IMR-90 (cell line): ENCODE measurements around the gene TBCD.

ENCODE experiments used
- CHD1 ChIP-seq: IDR thresholded peaks from 2 replicates; pipeline ENCODE4 v1.6.1; 2012; ENCODE audit warnings: low read depth, low read length, improper control_type of control experiment
- FOS ChIP-seq: fragments of 150-350 bp; IDR thresholded peaks from 2 replicates; pipeline ENCODE4 v1.6.1; 2016; ENCODE audit warnings: low read depth, low read length
- MAFK ChIP-seq: IDR thresholded peaks from 2 replicates; pipeline ENCODE4 v1.6.1; 2012; ENCODE audit warnings: low read depth, low read length, improper control_type of control experiment
- MXI1 ChIP-seq: IDR thresholded peaks from 2 replicates; pipeline ENCODE4 v1.6.1; 2012; ENCODE audit warnings: low read depth, mild to moderate bottlenecking, low read length, moderate library complexity, borderline replicate concordance
- POLR2A ChIP-seq: IDR thresholded peaks from 2 replicates; pipeline ENCODE4 v1.6.1; 2012; ENCODE audit warnings: mild to moderate bottlenecking, low read depth, low read length
- RAD21 ChIP-seq: IDR thresholded peaks from 2 replicates; pipeline ENCODE4 v1.6.1; 2012; ENCODE audit warnings: low read length, improper control_type of control experiment
- RCOR1 ChIP-seq: IDR thresholded peaks from 2 replicates; pipeline ENCODE4 v1.6.1; 2012; ENCODE audit warnings: mild to moderate bottlenecking, low read length, improper control_type of control experiment; ENCODE audit not compliant: insufficient replicate concordance
- RFX5 ChIP-seq: IDR thresholded peaks from 2 replicates; pipeline ENCODE4 v1.8.0; 2012; ENCODE audit warnings: low read depth, mild to moderate bottlenecking, low read length, moderate library complexity
- SMC3 ChIP-seq: fragments of 150-350 bp; IDR thresholded peaks from 2 replicates; pipeline ENCODE4 v1.6.1; 2016; ENCODE audit warnings: low read depth, mild to moderate bottlenecking, antibody characterized with exemption, low read length, moderate library complexity
- TF ChIP-seq, protein P1 (sequence below): conservative IDR thresholded peaks from 2 replicates; pipeline ENCODE4 v1.5.1; 2012; ENCODE audit warnings: mild to moderate bottlenecking, low read depth, low read length, improper control_type of control experiment
- TF ChIP-seq, protein P2 (sequence below): fragments of 150-350 bp; IDR thresholded peaks from 2 replicates; pipeline ENCODE4 v1.6.1; 2017; ENCODE audit warnings: mild to moderate bottlenecking, antibody characterized with exemption, low read length, low read depth
- TF ChIP-seq, protein P3 (sequence below): fragments of 150-350 bp; IDR thresholded peaks from 2 replicates; pipeline ENCODE4 v1.6.1; 2016; ENCODE audit warnings: low read depth, mild to moderate bottlenecking, low read length, moderate library complexity, borderline replicate concordance

DNA sequence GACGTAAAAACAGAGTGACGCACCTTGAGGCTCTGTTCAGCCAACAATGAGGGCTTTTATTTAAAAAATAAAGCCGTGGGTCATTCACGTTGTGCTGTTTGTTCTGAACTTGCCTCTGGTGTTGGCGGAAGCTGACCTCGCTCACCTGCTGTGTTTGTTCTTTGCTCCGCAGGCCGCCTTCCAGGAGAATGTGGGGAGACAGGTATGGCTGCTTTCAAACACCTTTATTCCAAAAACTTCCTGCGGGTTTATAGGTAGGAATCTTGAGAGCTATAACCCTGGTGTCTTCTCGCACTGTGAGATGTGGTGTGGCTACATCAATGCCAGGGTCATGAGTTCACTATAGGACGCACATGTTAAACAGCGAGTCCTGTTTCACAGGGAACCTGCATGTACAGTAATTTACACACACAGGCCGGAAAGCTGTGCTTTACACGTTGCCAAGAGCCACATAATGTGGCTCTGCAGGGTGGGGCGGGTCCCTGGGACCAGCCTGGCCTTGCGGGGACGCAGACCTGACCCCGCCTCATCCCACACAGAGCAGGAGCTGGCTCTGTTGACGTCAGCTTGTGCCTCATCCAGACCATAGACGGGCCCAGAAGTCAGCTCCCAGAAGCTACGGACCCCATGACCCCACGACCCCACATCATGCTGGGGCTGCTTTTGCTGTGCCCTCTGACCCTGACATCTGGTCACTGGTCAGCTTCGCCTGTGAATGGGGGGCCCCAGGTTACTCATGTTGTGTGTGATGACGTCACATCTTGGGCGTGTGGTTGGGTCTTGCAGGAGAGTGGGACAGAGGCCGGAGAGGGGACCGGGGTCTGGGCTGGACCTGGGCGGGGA lies 137.9 kb downstream of the TBCD start:
- TF ChIP-seq, protein P1, sequence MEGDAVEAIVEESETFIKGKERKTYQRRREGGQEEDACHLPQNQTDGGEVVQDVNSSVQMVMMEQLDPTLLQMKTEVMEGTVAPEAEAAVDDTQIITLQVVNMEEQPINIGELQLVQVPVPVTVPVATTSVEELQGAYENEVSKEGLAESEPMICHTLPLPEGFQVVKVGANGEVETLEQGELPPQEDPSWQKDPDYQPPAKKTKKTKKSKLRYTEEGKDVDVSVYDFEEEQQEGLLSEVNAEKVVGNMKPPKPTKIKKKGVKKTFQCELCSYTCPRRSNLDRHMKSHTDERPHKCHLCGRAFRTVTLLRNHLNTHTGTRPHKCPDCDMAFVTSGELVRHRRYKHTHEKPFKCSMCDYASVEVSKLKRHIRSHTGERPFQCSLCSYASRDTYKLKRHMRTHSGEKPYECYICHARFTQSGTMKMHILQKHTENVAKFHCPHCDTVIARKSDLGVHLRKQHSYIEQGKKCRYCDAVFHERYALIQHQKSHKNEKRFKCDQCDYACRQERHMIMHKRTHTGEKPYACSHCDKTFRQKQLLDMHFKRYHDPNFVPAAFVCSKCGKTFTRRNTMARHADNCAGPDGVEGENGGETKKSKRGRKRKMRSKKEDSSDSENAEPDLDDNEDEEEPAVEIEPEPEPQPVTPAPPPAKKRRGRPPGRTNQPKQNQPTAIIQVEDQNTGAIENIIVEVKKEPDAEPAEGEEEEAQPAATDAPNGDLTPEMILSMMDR: no peak
- no peak for TF ChIP-seq POLR2A
- no peak for TF ChIP-seq RFX5
- TF ChIP-seq SMC3: no peak
- no peak for TF ChIP-seq MAFK
- TF ChIP-seq, protein P2, sequence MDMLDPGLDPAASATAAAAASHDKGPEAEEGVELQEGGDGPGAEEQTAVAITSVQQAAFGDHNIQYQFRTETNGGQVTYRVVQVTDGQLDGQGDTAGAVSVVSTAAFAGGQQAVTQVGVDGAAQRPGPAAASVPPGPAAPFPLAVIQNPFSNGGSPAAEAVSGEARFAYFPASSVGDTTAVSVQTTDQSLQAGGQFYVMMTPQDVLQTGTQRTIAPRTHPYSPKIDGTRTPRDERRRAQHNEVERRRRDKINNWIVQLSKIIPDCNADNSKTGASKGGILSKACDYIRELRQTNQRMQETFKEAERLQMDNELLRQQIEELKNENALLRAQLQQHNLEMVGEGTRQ: no peak
- no peak for TF ChIP-seq RCOR1
- TF ChIP-seq RAD21: no peak
- no peak for TF ChIP-seq MXI1
- TF ChIP-seq, protein P3, sequence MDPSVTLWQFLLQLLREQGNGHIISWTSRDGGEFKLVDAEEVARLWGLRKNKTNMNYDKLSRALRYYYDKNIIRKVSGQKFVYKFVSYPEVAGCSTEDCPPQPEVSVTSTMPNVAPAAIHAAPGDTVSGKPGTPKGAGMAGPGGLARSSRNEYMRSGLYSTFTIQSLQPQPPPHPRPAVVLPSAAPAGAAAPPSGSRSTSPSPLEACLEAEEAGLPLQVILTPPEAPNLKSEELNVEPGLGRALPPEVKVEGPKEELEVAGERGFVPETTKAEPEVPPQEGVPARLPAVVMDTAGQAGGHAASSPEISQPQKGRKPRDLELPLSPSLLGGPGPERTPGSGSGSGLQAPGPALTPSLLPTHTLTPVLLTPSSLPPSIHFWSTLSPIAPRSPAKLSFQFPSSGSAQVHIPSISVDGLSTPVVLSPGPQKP: no peak
- no peak for TF ChIP-seq FOS
- no peak for TF ChIP-seq CHD1
